Transverse colon (tissue), 4 donors: ENCODE data around the gene COPS8. TPM values are rescaled to one million over a fixed set of nuclear protein-coding genes. Genes with fewer than 3 reads are reported as not detected.

ENCODE experiments used
- DNase-seq: peaks from one replicate; pipeline ENCODE4 v3.0.0-alpha.2; 2019
- H3K27ac ChIP-seq, 4 donors: fragments of 200-600 bp; sonication (generic); 2 replicates each; pipeline ENCODE4 v1.5.1; 2016 to 2018; ENCODE audit warnings: inconsistent platforms in 4 of 4
- H3K27me3 ChIP-seq: fragments of 200-600 bp; sonication (generic); 2 replicates; pipeline ENCODE4 v1.5.1; 2017; ENCODE audit warnings: inconsistent platforms
- H3K36me3 ChIP-seq, 4 donors: fragments of 200-600 bp; sonication (generic); 2 replicates each; pipeline ENCODE4 v1.5.1; 2017 to 2019; ENCODE audit warnings: inconsistent platforms in 4 of 4
- H3K4me1 ChIP-seq, 4 donors: fragments of 200-600 bp; sonication (generic); 2 replicates each; pipeline ENCODE4 v1.5.1; 2017 to 2020; ENCODE audit warnings: inconsistent platforms in 4 of 4
- H3K4me3 ChIP-seq, 4 donors: fragments of 200-600 bp; sonication (generic); 1 replicate in 1 of 4; 2 replicates in 3 of 4; pipeline versions ENCODE4 v1.5.1 to v1.6.1; 2017 to 2019; ENCODE audit warnings: inconsistent platforms in 4 of 4
- H3K9me3 ChIP-seq, 2 donors: fragments of 200-600 bp; sonication (generic); 2 replicates each; pipeline ENCODE4 v1.5.1; 2017 to 2019; ENCODE audit warnings: inconsistent platforms in 2 of 2
- EP300 ChIP-seq: sonication (generic); formaldehyde crosslinking; IDR thresholded peaks from one replicate; pipeline ENCODE4 v1.6.1; 2017; ENCODE audit warnings: antibody characterized with exemption, low read depth
- POLR2A ChIP-seq: fragments of 450-650 bp; IDR thresholded peaks from one replicate; pipeline ENCODE4 v1.6.1; 2016; ENCODE audit warnings: antibody characterized with exemption, mild to moderate bottlenecking, moderate library complexity
- POLR2AphosphoS5 ChIP-seq, 3 donors: sonication (generic); formaldehyde crosslinking; IDR thresholded peaks; one replicate each; pipeline ENCODE4 v1.6.1; 2016; ENCODE audit warnings: antibody characterized with exemption in 3 of 3
- WGBS, 2 donors: methylation state at CpG; one replicate each; pipeline ENCODE4 v1.1.5; 2018; ENCODE audit warnings: low coverage in 1 of 2; 5-methylcytosine and 5-hydroxymethylcytosine counted together
- in situ Hi-C, 4 donors: fragments of 200-750 bp; cut with MboI; loops; one replicate each; pipeline versions ENCODE4 v1.15.0 to v1.15.1; 2017; ENCODE audit warnings: low sequenced_read_pairs in 3 of 4, low pct_ligation_motif_present in 1 of 4, low pct_unique_long_range_greater_than_20kb in 1 of 4
- intact Hi-C: fragments of 100-400 bp; cut with DNase I; formaldehyde crosslinking; loops from one replicate; pipeline ENCODE4 v1.15.1; 2023; ENCODE audit warnings: low total_unique reads
- total RNA-seq, 4 donors: library from RNA; depleted of rRNA; stranded (reverse); fragments of >200 nt; gene quantifications; one replicate each; pipeline ENCODE4 v1.1.0, GENCODE V29; 2016
- TF ChIP-seq, protein P1 (sequence below), 5 experiments: fragments of 200-600 bp in 3 of 5; fragments of 450-650 bp in 2 of 5; sonication (generic) in 3 of 5; IDR thresholded peaks; 1 replicate in 2 of 5; 2 replicates in 3 of 5; pipeline ENCODE4 v1.5.1; 2016 to 2017; ENCODE audit warnings: antibody characterized with exemption in 5 of 5, inconsistent platforms in 3 of 5, mild to moderate bottlenecking in 2 of 5, moderate library complexity in 1 of 5

Gene COPS8
- total RNA-seq, 4 donors from 2014 or later, result 10.3 to 43.0 (median 35.4) TPM

DNA sequence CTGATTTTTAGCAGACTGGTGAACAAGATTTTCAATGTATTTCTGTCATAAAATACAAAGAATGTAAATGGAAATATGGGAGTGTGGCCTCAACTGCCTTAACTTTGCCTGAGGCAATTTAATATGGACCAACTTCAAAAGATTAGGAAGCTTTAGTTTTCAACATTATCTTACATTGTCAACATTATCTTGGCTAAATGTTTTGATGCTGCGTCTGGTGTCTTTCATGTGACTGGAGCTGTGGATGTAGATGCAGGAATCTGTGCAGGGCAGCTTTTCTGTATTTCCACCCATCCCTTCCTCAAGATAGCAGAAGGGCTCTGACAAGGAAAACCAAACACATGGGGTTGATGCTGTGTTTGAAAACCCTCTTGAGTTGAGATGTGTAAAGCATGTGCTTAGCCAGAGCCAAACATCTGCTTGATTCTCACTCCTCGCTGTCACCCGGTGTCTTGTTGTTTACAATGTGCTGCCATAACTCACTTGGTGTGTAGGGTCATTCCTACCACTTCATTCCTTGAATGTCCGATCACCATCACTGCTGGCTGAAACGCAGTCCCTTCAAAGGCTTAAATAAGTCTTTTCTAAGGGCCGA, 33.0 kb downstream of the COPS8 start:
- Histone ChIP-seq H3K4me1 (peaks cover 0 to 4% (median 0%) of the 10 kb centered on the region in 4 donors), H3K9me3 (no peaks in the 10 kb centered on the region), H3K4me3 (no peak overlapping the region), H3K36me3 (no peaks in the 10 kb centered on the region), H3K27me3 (no peaks in the 10 kb centered on the region), H3K27ac (peak overlapping the region in 1 of 4 donors; percentile 31)
- TF ChIP-seq, protein P1, sequence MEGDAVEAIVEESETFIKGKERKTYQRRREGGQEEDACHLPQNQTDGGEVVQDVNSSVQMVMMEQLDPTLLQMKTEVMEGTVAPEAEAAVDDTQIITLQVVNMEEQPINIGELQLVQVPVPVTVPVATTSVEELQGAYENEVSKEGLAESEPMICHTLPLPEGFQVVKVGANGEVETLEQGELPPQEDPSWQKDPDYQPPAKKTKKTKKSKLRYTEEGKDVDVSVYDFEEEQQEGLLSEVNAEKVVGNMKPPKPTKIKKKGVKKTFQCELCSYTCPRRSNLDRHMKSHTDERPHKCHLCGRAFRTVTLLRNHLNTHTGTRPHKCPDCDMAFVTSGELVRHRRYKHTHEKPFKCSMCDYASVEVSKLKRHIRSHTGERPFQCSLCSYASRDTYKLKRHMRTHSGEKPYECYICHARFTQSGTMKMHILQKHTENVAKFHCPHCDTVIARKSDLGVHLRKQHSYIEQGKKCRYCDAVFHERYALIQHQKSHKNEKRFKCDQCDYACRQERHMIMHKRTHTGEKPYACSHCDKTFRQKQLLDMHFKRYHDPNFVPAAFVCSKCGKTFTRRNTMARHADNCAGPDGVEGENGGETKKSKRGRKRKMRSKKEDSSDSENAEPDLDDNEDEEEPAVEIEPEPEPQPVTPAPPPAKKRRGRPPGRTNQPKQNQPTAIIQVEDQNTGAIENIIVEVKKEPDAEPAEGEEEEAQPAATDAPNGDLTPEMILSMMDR (IDR thresholded peaks at IDR 0.05), result no peak
- no peak for TF ChIP-seq POLR2AphosphoS5 (IDR thresholded peaks at IDR 0.05)
- TF ChIP-seq EP300, result no peak
- TF ChIP-seq POLR2A, result no peak
- intact Hi-C loops, result no loop called here
- DNase-seq, result no peak
- WGBS, 2 donors, result 65 to 69% methylated on average over 3 to 6 of the region's 6 CpGs
- in situ Hi-C loops, result no loop called here

DNA sequence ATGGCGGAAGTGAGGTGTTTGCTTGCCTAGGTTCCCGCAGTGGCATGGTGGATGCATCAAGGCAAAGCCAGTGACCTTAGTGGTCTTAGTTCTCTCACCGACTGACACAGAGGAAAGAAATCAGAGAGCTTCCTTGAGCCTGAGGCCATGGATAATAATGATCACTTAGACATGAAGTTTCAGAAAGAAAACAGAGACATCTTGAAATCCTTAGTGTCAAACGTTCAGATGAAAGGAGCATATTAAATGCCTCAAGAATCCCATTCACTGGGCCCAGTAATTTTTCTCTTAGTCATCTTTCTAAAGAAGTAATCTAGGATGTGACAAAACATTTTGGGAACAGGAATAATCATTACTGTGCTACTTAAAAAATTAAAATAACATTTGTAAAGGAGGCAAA, 35.2 kb downstream of the COPS8 start:
- H3K4me3 ChIP-seq, result no peak overlapping the region
- no peak for DNase-seq
- no peak overlapping the region for H3K27ac ChIP-seq
- 83 to 89% methylated on average over 3 to 4 of the region's 4 CpGs for WGBS, 2 donors
- H3K36me3 ChIP-seq, result no peaks in the 10 kb centered on the region
- no peaks in the 10 kb centered on the region for H3K27me3 ChIP-seq
- in situ Hi-C loops, result no loop called here
- no peak for TF ChIP-seq POLR2AphosphoS5 (IDR thresholded peaks at IDR 0.05)
- TF ChIP-seq, protein P1 (IDR thresholded peaks at IDR 0.05), result no peak
- no peak for TF ChIP-seq POLR2A
- TF ChIP-seq EP300, result no peak
- intact Hi-C loops, result loop anchor here (10.0 kb wide), 2 partner anchors 354 to 454 kb away; no protein-coding TSS in a partner anchor
- no peaks in the 10 kb centered on the region for H3K9me3 ChIP-seq
- peaks cover 0 to 6% (median 2%) of the 10 kb centered on the region in 4 donors for H3K4me1 ChIP-seq

DNA sequence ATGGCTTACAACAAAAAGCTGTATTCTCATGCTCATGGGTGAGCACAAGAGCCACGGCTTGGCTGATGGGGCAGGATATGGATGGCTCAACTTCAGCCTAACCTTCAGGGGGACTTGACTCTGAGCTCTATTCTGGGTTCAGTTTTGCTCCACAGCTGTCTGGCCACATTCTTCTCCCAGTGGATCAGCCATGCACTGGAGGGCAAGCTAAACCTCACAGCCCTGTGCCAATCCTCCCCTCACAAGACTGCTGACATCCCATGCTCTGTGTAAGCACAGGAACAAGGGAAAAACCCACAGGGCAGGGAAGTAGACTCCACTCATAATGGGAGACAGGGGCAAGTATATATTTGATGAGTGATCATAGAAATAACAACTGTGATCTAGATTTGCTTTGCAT, 35.6 kb downstream of the COPS8 start:
- Histone ChIP-seq H3K27ac (no peak overlapping the region), H3K36me3 (no peaks in the 10 kb centered on the region), H3K27me3 (no peaks in the 10 kb centered on the region), H3K4me1 (peaks cover 0 to 10% (median 7%) of the 10 kb centered on the region in 4 donors), H3K4me3 (no peak overlapping the region), H3K9me3 (no peaks in the 10 kb centered on the region)
- TF ChIP-seq, protein P1 (IDR thresholded peaks at IDR 0.05), result no peak
- TF ChIP-seq EP300 (no peak), POLR2A (no peak), POLR2AphosphoS5 (IDR thresholded peaks at IDR 0.05) (no peak)
- WGBS, 2 donors, result 64% methylated on average over 1 of the region's 1 CpG; no CpG with 5 or more reads in 1 of the 2 donors
- DNase-seq, result no peak
- intact Hi-C loops (loop anchor here (10.0 kb wide), 2 partner anchors 353 to 453 kb away; no protein-coding TSS in a partner anchor), in situ Hi-C loops (no loop called here)

DNA sequence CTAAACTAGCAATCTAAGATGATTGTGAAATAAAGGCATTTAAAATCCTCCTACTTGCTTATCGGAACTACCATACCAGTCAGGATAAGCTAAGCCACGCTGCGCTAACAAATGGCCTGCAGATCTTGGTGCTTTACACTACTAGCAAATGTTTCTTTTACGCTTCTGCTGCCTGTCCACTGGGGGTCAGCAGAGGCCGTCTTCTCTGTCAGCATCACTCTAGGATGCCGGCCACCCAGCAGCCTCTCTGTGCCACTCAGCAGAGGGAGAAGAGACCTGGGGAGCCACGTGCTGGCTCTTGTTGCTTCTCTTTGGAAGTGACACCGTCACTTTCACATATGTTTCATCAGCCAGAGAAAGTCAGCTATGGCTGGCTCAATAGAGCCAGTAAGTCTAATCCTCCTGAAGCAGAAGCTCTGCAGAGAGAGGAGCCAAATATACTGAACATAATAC, 36.6 kb downstream of the COPS8 start:
- TF ChIP-seq EP300, result no peak
- TF ChIP-seq, protein P1 (IDR thresholded peaks at IDR 0.05), result peak; percentile 52 to 65 (median 57)
- no peak for TF ChIP-seq POLR2AphosphoS5 (IDR thresholded peaks at IDR 0.05)
- no peak for TF ChIP-seq POLR2A
- DNase-seq, result peak; percentile 48
- no peak overlapping the region for H3K27ac ChIP-seq
- in situ Hi-C loops (no loop called here), intact Hi-C loops (loop anchor here (10.0 kb wide), 2 partner anchors 353 to 453 kb away; no protein-coding TSS in a partner anchor)
- no peaks in the 10 kb centered on the region for H3K36me3 ChIP-seq
- no peak overlapping the region for H3K4me3 ChIP-seq
- peaks cover 0 to 18% (median 10%) of the 10 kb centered on the region in 4 donors for H3K4me1 ChIP-seq
- no peaks in the 10 kb centered on the region for H3K27me3 ChIP-seq
- WGBS, 2 donors, result 66% methylated on average over 8 of the region's 8 CpGs; no CpG with 5 or more reads in 1 of the 2 donors
- H3K9me3 ChIP-seq, result no peaks in the 10 kb centered on the region
